ENCODE results near the gene ASB11.
A peak's percentile ranks its signal among the peaks of the same experiment; 100 is the strongest.

The ASB11 gene

GRCh38 chrX:15315509-15315908 is at the start of gene ASB11:
TSS of gene ASB11 (minus strand) at chrX:15315640. CDS start at chrX:15315605, 35 bp downstream.
- DNase-seq (ENCODE audit: low read depth in 2 of 2), result no peak

- no peak for DNase-seq (ENCODE audit: low read depth in 2 of 2)
Measured at GRCh38 chrX:15359701-15360100, 44.3 kb upstream of the ASB11 start.

GRCh38 chrX:15358533-15358932 is 43.1 kb upstream of the ASB11 start:
- no peak for DNase-seq (ENCODE audit: low read depth in 2 of 2)

GRCh38 chrX:15356444-15356843 is 41.0 kb upstream of the ASB11 start:
- DNase-seq (ENCODE audit: low read depth in 2 of 2), result no peak

GRCh38 chrX:15350329-15350996 is 35.0 kb upstream of the ASB11 start:
- no peak for DNase-seq (ENCODE audit: low read depth in 2 of 2)

GRCh38 chrX:15349046-15349445 is 33.6 kb upstream of the ASB11 start:
- no peak for DNase-seq (ENCODE audit: low read depth in 2 of 2)

- DNase-seq (ENCODE audit: low read depth in 2 of 2), result no peak
Measured at GRCh38 chrX:15345976-15346375, 30.5 kb upstream of the ASB11 start.

GRCh38 chrX:15344106-15344505 is 28.7 kb upstream of the ASB11 start:
- DNase-seq (ENCODE audit: low read depth in 2 of 2), result no peak

- DNase-seq (ENCODE audit: low read depth in 2 of 2), result no peak
Measured at GRCh38 chrX:15343075-15343476, 27.6 kb upstream of the ASB11 start.

GRCh38 chrX:15340867-15341266 is 25.4 kb upstream of the ASB11 start:
- DNase-seq (ENCODE audit: low read depth in 2 of 2), result no peak

GRCh38 chrX:15336023-15336413 is 20.6 kb upstream of the ASB11 start:
- no peak for DNase-seq (ENCODE audit: low read depth in 2 of 2)

- peak; percentile 71 to 76 for DNase-seq (ENCODE audit: low read depth in 2 of 2)
Measured at GRCh38 chrX:15335135-15336022, 19.9 kb upstream of the ASB11 start, which contains the start of gene PIGA. TSS of gene PIGA (minus strand) at chrX:15335523. CDS start at chrX:15331930, 3,593 bp downstream.

- DNase-seq (ENCODE audit: low read depth in 2 of 2), result no peak
Measured at GRCh38 chrX:15334561-15334960, 19.1 kb upstream of the ASB11 start.

- no peak for DNase-seq (ENCODE audit: low read depth in 2 of 2)
Measured at GRCh38 chrX:15328821-15329220, 13.4 kb upstream of the ASB11 start.

- no peak for DNase-seq (ENCODE audit: low read depth in 2 of 2)
Measured at GRCh38 chrX:15328131-15328530, 12.7 kb upstream of the ASB11 start.

- DNase-seq (ENCODE audit: low read depth in 2 of 2), result no peak
Measured at GRCh38 chrX:15322472-15322871, 7.0 kb upstream of the ASB11 start.

GRCh38 chrX:15322072-15322471 is 6.6 kb upstream of the ASB11 start:
- no peak for DNase-seq (ENCODE audit: low read depth in 2 of 2)

- no peak for DNase-seq (ENCODE audit: low read depth in 2 of 2)
Measured at GRCh38 chrX:15321447-15321846, 6.0 kb upstream of the ASB11 start.

- no peak for DNase-seq (ENCODE audit: low read depth in 2 of 2)
Measured at GRCh38 chrX:15320297-15320696, 4.9 kb upstream of the ASB11 start.

- no peak for DNase-seq (ENCODE audit: low read depth in 2 of 2)
Measured at GRCh38 chrX:15319075-15319474, 3.6 kb upstream of the ASB11 start.

- DNase-seq (ENCODE audit: low read depth in 2 of 2), result no peak
Measured at GRCh38 chrX:15314472-15314871, 968 bp downstream of the ASB11 start.

- no peak for DNase-seq (ENCODE audit: low read depth in 2 of 2)
Measured at GRCh38 chrX:15311119-15311518, 4.3 kb downstream of the ASB11 start.

- no peak for DNase-seq (ENCODE audit: low read depth in 2 of 2)
Measured at GRCh38 chrX:15310117-15310516, 5.3 kb downstream of the ASB11 start.
